NK-92 treated with Interleukin-12 subunit alpha and Interleukin-12 subunit beta, amount 100 ng/mL, for 24 hours (cell line): ENCODE results near the gene CHD2.
"Not testable (repeated sequence)": the region's sequence is repeated elsewhere in the genome, so short reads cannot be mapped to it uniquely, and the experiment has no call there.

Source experiments
- DNase-seq: peaks from one replicate; lab custom pipeline; 2025; lab: John Stamatoyannopoulos, UW

The CHD2 gene

DNA sequence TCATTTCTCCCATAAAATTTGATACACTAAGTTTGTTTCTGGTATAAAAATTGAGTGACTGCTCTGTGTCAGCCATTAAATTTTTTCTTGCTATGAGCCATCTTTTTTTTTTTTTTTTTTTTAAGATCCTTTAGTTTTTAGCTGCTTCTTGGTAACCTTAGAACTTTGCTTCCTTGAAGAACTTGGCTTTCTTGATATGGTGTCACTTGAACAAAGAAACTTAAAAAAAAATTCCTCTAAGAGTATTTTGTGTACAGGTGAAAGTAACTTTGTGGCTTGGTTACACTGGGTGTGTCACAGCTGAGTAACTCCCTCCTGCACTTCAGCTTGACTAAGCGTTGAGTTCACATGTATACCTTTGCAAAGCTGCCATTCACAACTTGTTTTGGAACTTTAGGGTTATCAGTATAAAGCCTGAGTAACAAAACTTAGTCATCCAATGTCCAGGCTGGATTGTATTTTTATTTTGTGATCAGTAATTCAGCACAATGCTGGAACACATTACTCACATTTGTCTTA lies 6.5 kb downstream of the CHD2 start:
- DNase-seq, result peak; percentile 50

DNA sequence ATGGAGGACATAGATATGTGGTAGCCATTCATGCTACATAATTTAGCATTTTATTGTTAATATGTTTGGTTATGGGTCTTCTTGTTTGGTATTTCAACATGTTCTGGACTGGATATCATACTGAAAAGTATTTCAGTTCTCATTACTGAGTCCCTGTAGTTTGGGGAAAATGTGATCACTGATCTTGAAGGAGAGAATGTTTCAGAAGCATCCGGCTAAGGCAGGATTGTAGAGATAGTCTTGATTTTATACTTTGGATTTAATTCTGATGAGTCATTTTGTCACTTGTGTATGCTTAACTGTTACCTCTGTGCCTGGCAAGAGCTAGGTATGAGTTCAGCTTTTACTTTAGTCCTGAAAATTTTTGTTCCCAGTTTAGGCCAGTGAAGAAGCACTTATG lies 7.1 kb downstream of the CHD2 start:
- DNase-seq, result no peak

DNA sequence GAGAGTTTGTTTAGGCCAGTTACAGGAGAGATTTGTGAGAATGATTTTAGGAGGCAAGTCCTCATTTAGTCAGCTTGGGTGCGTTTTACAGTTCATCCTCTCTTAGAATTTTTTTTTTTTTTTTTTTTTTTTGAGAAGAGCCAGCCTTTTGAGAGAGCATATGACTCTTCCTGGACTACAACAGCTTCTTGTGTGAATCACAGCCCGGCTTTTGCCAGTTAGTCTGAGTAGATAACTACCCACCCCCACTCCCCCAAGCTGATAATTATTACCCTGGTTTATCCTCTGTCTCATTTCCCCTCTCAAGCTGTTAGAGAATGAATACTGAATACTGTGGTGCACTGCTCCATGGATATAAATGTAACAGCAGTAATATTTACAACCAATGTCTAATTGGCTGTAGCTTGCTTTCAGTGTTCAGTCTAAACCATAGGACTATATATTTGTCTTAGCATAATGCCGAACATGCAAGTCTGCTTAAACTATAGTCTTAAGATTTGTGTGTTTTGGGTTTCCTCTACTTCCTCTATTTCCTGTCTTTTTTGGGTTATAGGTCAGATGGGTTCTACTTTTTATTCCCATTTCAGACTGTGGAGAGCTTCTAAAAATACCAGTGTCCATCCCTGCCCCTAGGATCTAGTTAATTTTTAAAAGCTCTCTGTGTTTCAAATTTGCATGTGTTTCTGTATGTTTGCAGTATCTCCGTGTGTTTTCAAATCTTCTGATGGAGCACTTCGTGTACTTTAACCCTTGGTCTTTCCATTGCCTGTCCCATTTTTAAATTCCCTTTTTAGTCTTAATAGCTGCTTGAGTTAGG lies 8.0 kb downstream of the CHD2 start:
- no peak for DNase-seq

DNA sequence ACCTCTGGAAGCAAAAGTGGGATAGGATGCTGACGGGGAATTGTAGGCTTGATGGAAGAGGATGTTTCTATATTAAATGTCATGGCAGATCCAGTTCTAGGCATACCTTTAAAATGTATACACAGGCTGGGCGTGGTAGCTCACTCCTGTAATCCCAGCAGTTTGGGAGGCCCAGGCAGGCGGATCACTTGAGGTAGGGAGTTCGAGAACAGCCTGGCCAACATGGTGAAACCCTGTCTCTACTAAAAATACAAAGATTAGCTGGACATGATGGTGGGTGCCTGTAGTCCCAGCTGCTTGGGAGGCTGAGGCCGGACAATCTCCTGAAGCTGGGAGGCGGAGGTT lies 8.6 kb downstream of the CHD2 start:
- DNase-seq, result no peak

DNA sequence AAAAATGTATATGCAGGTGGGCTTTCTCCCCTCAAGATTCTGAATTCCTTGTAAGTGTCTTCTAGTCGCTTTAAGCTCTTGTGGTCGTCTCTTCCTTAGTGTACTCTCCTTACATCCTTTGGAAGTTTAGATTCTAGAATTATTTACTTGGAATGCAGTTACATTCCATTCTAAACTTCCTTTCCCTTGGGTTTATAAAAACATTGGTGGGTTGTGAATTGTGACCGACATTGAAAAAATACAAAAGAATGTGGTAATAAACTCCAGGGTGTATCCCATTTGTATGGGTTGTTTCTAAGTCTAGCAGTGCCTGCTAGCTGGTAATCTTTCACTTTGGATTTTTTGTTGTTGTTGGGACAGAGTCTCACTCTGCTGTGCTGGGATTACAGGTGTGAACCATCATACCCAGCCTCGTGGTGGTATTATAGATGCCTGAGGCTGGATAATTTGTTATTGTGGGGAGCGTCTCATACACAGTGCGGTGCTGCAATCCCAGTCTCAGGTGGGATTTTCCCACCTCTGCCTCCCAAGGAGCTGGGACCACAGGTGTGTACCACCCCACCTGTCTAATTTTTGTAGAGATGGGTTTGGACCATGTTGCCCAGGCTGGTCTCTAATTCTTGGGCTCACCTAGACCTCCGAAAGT lies 9.1 kb downstream of the CHD2 start:
- no peak for DNase-seq

DNA sequence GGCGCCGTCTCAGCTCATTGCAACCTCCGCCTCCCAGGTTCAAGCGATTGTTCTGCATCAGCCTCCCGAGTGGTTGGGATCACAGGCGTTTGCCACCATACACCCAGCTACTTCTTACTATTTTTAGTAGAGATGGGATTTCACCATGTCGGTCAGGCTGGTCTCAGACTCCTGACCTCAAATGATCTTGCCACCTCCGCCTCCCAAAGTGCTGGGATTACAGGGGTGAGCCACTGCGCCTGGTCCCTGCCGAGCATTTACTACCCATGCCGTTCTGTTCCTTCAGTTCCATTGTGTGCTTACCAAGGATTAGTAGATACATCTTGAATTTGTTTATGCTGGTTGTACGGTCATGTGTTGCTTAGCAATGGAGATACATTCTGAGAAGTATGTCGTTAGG lies 10.3 kb downstream of the CHD2 start:
- DNase-seq, result no peak

DNA sequence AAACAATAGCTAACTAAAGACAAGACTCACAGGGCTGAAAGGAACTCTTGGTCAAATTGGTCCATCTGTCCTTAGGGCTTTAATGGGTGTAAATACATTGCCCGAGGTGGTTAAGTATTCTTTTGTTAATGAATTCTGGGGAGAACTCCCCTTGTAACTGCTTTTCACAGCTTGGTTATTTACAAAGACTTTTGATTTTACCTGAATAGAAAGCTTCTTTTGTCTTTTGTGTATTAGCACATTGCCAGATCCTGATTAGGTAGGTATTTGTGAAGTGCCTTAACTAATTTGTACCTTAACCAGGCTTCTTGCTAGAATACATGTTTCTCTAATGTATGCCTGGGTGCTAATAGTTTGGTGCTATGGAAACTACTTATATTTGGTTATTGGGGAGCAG lies 14.0 kb downstream of the CHD2 start:
- DNase-seq, result no peak

DNA sequence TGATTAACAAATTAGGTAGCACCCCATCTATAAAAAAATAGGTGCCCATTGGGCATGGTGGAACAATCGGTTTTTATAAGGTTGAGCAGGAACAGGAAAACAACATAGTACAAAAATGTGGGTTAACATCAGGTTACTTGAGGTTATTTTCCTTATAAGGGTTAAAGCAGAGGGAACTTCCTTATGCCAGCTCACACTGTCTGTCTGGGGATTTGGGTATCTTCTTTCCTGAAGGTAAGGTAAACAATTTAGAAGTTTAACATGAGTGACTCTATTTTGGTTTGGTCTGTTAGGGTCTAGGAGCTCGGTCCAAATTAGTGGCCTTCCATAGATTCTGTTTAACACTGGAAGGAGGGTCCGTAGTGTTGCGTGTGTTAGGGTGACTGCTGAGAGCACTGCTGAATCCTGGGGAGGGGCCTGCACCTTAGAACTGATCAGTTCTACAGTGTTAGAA lies 14.7 kb downstream of the CHD2 start:
- DNase-seq, result no peak

DNA sequence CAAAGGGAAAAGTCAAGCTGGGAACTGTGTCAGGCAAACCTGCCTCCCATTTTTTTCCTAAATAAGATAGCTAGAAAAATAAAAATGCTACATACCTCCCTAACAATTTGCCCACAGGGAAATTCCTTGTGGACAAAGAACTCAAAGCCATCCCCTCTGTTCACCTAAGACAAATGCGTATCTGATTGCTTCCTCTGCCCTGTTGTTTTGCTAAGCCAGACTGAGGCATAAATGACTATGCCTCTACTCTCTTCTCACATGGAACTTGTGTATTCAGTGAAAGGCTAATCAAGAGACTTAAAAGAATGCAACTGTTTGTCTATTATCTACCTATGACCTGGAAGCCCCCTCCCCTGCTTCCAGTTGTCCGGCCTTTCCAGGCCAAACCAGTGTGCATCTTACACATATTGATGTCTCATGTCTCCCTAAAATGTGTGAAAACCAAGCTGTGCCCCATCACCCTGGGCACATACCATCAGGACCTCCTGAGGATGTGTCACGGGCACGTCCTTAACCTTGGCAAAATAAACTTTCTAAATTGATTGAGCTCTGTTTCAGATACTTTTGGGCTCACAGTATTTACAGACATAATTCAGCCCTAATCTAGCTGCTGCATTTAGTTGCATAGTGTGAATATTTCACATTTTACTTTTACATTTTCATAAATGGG lies 15.8 kb downstream of the CHD2 start:
- DNase-seq, result no peak

DNA sequence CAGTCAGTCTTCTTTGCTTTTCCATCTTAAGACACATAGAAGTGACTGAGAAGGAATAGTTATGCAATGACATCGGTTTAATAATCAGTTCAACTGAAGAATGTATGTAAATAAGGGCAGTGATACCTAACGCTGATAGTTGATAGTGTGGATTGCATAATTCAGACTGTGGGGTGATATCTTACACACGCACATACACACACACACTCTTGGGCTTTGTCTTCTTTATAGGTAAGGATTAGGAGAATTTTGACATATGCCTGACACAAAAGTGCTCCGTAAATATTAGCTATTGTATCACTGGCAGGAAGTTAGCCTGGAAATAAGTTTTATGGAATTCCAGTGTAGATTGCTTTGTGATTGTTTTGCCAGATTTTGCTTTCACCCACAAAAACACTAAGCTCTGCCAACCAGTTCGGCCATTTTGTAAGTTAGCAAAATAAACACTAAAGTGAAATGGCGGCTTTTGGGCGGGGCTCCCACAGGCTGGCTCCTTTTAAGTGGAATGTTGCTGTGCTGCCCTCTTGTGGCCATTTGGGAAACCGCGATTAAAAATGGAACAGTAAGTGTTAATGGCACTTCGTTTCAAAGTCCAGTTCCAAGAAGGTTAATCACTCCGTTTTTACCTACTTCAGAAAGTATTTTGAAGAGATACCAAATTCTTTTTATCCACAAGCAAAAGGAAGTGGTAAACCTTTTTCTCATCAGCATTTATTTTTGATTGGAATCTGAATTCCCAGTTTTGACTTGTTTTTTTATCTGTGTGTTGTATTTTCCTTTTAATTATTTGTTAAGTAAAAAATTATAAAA lies 17.7 kb downstream of the CHD2 start:
- DNase-seq, result peak; percentile 84

DNA sequence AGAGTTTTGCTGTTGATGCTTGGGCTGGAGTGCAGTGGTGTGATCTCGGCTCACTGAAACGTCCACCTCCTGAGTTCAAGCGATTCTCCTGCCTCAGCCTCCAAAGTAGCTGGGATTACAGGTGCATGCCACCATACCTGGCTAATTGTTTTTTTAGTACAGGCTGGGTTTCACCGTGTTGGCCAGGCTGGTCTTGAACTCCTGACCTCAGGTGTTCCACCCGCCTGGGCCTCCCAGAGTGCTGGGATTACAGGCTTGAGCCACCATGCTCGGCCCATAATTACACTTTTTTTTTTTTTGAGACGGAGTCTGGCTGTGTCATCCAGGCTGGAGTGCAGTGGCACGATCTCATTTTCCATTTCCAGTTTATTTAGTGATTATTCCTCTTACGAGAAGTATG lies 18.8 kb downstream of the CHD2 start:
- DNase-seq, result not testable (repeated sequence)

DNA sequence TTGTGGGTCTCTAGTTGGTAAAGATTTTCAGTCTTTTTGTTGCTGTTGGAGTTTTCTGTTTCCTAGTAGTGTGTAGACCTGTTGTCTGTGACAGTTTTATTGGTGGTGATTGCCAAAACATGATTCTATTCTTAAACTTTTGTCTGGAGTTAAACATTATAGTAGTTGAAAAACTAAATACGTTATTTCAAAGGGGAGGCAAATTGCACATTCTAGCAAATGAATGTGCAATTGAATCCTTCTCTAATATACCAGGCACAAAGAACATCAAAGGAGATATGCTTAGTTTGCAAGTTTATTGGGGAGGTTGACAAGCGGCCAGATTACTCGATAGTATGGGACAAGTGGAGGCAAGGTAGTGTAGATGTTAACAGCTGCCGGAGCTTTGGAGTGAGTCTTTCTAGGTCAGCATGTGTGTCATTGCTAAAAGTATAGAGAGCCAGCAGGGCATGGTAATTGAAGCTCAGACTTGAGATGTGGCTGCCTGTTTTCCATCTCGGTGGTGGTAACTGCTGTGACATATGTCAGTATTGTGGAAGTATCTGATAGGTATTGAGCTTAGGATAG lies 20.6 kb downstream of the CHD2 start:
- DNase-seq, result no peak

DNA sequence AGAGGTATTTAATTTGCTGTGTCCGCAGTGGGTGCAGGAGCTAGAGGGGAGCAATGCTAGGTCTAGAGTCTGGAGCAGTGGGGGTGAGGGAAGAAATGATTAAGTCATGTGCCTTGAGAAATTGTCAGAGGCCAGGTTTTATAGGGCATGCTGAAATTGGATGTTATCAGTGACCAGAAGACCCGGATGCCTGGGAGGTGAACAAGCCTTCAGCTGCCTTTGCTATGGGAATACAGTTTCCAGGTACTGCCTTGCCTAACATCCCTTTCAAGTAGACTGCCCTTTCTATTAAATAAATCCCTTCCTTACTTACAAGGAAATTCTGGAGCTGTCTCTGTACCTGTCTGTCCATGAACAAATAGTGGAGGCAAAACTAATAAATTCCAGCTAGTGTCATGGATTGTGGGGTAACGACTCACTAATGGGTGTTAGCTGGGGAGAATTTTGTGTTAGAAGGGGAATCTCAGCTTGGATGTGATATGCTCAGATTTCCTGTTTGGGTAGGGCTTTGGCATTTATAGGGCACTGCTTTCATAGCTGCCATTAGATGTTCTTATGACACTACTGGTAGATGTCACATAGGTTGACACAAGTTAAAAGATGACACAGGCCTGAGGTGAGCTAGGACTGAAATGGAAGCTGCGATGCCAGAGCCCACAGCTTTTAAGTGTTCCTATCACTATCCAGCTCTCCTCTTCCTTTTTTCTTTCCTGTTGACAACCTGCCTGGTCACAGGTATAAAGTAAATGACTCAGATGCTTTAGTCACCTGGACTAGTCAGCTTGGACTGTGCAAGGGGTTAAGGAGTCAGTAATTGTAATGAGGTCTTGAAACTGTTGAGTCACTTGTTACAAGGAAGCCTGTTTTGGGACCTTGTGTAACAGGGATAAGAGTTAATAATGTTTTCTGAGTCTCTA lies 21.3 kb downstream of the CHD2 start:
- no peak for DNase-seq

DNA sequence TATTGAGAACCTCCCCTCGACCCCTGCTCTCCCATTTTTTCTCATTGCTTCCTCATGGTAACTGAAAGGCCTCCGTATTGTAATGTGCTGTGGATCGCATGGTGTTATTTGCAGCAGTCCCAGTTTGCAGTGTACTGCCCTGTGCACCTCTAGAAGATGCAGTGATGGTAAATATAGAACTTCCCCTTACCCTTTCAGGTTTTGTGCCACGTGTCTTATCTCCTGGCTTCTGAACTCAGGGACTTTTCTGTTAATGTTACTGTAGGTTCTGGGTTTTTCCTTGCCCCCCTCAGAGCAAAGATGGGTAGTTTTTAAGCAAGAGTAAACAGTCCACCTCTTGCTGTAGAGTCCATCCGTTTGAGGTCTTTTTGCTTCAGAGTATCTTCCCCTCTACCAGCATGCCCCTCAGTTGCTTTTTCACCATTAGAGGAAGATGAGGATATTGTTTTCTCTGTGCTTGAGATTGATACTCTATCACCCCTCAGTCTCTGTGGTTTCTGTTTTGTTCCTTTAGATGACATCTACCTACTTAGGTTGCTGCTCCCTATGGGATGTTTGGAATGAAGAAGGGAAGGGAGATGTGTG lies 22.4 kb downstream of the CHD2 start:
- DNase-seq, result no peak

DNA sequence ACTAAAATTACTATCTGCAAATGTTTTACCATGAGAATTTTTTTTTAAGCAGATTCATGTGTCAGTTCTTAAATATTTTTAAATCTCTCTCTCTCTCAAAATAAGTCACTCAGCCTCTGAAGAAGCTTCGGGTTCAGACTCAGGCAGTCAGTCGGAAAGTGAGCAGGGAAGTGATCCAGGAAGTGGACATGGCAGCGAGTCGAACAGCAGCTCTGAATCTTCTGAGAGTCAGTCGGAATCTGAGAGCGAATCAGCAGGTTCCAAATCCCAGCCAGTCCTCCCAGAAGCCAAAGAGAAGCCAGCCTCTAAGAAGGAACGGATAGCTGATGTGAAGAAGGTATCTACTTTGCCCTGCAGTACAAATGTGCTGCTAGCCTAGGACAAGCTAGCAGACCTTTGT lies 24.1 kb downstream of the CHD2 start:
- no peak for DNase-seq

DNA sequence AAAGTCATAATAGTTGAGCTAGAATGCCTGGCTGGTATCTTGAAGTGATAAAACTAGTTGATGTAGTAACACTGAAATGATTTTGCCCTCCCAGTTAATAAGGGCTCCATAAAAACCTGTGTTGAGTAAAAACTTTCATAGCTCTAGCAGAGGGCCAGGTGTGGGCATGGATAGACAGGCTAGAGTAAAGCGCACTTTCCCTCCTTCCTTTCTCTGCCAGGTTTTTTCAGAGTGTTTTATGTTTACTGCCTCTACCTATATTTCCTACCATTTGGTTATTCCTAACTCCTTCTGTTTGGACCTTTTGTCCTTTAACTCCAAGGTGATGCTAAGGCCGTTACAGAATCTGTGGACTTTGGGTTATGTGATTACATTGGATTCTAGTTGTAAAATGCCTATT lies 25.3 kb downstream of the CHD2 start:
- no peak for DNase-seq

DNA sequence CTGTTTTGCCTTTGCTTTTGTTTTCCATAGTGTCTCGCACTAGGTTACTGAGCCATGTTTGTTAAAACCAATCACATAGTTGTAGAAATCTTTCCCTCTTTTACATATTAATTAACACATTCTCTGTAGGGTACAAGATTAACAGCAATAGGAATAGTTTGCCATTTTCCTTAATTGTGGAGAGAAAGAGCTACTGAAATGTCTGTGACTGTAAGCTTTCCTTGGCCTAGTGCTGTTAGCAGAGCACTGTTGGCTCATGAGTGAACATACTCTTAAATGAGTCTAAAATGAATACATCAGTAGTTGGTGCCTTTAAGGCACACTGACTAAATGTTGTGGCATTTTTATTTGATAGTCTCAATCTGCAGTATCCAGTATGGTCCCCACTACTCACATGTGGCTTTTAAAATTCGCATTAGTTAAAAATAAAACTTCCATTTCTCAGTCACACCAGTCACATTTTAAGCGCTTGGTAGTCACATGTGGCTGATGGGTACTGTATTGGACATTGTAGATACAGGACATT lies 28.2 kb downstream of the CHD2 start:
- no peak for DNase-seq

DNA sequence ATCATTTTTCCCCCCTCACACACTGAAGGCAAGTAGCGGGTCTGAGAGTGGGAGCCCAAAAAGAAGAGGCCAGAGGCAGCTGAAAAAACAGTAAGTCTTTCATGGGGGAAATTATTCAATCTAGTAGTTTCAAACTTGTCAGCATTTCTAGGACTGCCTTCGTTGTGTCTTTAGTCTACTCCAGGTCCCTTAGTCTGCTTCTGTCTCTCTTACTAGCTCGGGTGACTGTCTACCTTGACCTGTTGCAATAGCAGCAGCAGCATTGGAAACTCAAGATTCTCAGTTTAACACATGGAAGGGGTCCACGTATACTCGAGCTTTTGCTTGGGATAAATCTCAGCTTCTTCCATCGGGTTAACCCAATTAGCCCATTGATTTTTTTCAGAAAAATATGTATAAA lies 28.9 kb downstream of the CHD2 start:
- no peak for DNase-seq

DNA sequence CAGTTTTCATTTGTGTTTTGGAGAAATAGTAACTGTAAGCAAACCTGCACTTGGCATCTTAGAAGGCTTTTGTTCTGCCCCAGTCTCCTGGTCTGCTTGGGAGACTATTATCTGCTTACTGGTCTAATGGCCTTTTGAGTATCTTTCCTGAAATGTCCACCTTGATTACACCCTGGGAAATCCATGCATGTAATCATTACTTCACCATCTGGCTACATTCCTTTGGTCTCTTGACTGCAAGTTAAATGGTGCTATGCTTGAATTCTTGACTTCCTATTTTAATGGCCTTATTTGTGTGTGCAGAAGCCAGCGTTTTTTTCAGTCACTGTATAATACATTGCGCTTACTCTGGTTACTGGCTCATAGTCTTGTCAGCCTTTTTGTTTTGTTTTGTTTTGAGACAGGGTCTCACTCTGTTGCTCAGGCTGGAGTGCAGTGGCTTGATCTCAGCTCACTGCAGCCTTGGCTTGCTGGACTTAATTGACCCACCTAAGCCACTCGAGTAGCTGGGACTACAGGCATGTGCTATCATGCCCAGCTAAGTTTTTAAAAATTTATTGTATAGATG lies 30.0 kb downstream of the CHD2 start:
- no peak for DNase-seq

DNA sequence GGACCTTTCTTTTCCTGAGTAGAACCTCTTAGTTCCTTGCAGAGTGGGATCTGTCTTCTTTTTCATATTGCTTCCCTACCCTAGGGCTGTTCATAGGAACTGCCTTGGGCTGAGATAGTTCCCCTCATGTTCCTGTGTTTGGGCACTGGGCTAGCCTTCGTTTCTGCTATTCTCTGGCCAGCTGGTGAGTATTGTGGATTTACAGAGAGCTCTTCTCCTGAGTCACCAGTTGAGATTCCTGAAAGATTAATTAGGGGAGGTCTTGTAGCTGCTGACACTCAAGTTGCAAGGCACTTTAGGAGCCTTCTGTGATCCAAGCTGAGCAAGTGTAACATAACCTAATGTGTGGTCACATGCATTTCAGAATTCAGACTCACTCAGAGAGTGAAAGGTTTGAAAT lies 30.7 kb downstream of the CHD2 start:
- DNase-seq, result no peak
